HG03196 (cell line): ENCODE measurements around the gene FANK1.

Source experiments
- ATAC-seq: cut with Tn5 transposase; IDR thresholded peaks from one replicate; pipeline ENCODE4 v1.9.1; 2021; ENCODE audit not compliant: unreplicated experiment

The FANK1 gene, protein sequence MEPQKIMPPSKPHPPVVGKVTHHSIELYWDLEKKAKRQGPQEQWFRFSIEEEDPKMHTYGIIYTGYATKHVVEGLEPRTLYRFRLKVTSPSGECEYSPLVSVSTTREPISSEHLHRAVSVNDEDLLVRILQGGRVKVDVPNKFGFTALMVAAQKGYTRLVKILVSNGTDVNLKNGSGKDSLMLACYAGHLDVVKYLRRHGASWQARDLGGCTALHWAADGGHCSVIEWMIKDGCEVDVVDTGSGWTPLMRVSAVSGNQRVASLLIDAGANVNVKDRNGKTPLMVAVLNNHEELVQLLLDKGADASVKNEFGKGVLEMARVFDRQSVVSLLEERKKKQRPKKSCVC

DNA sequence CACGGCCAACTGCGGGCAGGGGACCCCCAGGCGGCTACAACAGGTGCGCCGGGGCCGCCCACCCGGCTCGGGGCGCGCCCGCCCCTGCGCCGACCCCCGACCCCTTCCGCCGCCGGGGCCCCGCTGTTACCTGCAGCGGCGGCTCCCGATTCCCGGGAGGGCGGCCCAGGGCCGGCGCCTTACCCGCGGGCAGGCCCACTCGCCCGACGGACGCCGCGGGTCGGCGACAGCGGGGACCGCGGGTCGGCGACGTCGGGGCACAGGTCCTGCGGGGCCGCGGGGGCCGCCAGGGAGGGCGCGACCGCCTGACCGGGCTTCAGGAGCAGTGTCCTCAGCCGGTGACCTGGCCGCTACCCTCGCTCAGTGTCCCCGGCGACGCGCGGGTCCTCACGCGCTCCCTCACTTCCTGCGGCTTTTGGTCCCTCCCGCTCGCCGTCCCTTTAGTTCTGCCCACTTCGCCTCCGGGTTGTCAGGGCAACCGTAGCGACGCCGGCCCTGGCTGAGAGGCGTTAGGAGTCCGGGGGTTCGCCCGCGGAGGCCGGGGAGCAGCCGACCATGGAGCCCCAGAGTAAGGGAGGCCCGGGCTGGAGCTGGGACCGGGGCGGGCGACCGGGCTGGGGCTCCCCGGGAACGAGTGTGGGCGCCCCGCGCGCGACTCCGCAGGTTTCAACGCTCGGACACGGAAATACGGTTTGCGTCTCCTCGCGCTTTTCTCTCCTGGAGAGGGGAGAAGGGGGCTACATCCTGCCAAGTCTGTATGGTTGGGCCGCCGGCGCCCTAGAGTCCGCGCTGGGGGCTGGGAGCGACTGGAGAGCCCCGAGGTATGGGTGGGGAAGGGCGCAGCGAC is at the start of gene FANK1:
Gene FANK1, plus strand, starts transcription at position 477 of the 847 bp plus-strand sequence. Its CDS starts 79 bp downstream, at position 556.
- peak; percentile 91 for ATAC-seq

DNA sequence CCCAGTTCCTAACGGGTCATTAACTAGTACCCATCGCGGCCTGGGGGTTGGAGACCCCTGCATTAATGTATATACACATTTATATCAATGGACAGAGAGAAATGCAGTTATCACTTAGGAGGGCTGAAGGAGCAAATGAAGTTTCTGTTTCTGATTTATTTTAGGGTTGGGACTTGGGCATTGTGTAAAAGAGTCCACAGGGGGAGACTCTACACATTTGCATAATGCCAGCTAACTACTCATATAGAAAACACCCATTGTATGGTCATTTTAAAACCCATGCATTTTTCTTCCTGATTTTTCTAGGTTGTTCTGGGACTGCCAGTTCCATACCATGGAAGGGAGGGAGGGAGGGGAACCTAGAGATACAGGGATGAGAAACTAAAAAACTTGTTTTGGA is 49.5 kb upstream of the FANK1 start:
- ATAC-seq = peak; percentile 62

DNA sequence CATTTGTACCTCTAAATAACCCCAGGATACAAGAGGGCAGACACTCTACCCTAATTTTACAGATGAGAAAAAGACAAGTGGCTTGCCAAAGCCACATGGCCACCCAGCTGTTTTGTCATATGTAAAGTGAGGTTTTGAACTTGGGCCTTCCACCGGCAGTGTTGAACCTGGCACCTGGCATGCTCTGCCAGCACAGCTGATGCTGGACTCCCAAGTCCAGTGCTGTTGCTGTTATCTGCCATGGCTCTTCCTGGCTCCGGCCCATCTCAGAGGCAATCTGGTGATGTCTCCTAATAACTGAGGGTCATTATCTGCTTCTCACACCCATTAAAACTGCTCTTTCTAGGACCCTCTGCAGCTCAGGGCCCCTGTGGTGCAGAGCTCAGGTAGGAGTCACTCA is 48.0 kb upstream of the FANK1 start:
- ATAC-seq = no peak

DNA sequence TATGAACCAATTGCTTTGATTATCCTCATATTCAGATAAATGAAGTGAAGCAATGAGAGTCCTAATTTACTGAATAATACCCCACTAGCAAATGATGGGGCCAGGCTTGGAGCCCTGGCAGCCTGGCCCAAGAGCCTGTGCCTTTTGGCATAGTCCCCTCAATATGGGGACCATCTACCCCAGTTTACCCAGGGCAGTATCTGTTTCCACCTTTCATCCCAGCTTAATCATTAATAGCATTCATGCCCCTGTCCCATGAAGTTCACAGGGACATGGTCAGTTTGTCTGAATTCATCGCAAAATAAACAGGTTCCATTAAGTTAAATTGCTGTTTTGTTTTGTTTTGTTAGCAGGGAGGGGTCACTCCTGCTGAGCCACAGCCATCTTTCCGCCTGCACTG is 47.5 kb upstream of the FANK1 start:
- ATAC-seq = no peak

DNA sequence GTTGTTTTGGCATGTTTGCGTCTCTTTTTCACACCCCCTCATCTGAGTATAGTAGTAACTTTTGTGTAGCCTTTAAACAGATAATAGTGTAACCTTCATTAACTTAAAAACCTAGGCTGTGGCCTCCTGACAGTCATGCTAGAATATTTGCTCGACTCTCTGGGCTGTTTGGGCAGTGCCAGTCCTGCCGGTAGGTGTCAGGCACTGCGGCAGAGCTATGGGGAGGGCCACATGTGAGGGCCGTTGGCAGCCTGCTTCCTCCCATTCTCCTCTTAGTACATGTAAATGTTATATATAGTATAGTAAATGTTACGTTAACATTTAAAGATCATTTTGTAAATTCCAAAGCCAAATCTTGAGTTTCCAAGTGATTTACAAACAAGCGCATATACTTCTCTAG is 46.9 kb upstream of the FANK1 start:
- ATAC-seq = no peak

DNA sequence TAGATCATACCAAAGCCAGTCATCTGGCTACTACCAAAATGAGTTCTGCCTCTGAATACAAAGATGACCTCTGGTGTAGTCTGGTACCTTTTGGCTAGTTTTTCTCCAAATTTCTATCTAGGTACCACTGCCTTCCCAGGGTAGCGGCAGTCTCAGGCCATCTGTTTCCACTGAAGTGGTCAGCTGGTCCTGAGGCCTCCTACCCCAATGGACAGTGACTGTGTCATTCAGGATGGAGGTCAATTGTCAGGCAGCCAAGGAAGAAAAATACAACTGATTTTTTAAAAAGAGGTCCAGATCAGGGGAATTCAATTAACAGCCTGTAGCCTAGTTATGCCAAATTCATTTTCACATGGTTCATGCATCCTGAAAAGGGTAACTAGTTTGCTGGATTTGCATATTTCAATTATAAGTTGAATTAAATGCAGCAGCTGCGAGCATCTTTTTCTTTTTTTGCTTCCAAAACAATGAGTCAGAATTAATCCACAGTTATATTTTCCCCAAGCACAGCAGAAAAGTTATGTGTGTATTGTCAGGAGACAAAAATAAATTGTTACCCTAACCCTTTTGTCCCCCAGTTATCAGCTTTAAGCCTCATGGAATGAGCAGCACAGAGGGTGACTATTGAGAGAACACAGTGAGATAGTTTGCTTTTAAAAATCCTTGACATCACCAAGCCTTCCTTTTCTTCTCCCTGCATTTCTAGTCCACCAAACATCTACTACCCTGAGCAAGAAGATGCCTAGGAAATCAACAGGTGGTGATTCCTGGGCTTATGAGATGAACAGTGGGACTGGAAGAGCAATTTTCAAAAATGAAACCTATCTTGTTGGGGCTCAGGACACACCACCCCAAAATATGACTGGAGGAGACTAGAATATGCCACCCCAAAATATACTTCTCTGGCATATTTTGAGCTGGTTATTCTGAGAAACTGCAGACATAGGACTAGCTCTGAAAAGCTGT is 45.3 kb upstream of the FANK1 start:
- ATAC-seq = no peak

DNA sequence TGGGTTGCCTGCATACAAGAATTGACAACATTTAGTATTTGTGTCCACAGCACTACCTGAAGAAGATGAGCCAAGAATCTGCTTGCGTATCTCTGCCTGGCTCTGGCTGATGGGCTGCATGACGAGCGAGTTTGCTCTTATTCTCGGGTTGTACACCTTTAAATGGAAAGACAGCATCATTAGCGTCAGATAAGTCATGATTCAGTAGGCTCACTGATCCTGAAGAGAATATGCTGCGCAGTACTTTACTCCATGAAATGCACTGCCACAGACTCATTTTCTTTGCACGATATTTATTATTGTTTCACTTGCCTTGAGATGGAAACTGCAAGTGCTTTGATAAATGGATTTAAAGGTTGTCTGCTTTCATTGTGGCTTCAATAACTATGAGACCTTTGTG is 43.9 kb upstream of the FANK1 start:
- ATAC-seq = no peak

DNA sequence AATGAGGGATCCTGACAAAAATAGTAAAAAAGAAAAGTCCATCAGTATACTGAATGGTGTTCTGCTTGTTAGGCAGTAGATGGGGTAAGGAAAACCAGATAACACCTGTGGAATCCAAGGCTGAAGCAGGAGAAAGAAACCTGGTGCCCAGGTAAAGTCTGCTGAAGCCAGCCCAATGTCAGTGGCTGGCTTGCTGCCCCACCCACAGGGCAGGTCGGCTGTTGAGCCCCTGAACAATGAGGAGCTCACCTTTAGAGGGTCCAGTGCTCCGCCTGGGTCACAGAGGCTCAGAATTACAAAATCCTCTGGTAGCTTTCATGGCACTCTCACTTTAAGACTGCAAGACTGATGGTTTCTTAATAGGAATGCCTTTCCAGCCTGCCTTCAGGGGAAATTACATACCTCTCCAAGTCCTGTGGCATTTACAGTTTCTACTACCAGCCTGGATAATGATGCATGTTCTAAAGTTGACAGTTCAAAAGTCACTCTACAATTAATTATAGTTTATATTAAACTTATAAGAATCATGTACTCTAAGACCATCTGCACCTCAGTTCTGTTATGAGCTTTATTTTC is 39.1 kb upstream of the FANK1 start:
- no peak for ATAC-seq

DNA sequence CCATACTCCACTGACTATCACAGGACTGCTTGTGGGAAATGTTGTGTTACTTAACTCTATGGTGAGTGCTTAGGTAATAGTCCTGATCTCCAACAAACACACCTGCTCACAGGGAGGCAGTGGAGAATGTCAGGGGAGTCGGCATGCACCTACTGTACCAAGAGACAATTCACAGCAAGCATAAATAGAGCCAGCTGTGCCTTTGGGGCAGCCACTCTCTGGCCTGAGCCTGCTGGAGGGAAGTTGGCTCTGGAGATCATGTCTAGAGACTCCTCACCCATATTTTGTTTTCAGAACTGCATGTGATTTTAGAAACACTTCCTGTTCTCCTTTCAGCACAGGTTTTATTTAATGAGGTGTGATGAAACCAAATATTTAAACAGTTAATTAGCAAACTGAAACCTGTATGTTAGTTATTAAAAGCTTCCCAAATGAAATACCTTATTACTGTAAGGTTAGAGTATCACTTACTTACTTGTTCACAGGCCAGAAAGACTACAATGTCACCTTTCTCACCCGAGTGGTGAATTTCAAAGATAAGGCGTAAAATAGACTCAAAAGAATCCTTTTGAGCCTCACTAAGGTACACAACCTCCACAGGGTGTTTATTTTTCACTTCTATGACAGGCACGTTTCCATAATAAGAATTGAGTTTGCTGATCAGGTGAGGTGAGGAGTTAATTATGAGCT is 37.1 kb upstream of the FANK1 start:
- ATAC-seq = no peak

DNA sequence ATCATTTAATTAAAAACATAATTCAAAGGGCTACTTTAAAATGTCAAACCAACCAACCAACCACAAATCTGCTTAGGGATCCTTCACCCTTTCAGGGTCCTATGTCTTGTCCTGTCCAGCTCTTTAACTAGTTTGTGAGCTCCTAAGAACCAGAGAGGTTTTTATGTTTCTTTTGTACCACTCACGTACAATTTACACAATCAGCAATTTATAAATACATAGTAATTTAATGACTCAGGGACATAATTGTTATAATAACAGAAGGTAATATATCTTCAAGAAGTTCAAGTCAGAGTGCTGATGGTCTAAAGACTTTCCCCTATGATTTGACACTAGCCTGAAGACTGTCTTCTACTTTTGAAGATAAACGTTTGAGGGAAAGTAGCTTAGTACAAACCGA is 31.2 kb upstream of the FANK1 start:
- ATAC-seq = no peak

DNA sequence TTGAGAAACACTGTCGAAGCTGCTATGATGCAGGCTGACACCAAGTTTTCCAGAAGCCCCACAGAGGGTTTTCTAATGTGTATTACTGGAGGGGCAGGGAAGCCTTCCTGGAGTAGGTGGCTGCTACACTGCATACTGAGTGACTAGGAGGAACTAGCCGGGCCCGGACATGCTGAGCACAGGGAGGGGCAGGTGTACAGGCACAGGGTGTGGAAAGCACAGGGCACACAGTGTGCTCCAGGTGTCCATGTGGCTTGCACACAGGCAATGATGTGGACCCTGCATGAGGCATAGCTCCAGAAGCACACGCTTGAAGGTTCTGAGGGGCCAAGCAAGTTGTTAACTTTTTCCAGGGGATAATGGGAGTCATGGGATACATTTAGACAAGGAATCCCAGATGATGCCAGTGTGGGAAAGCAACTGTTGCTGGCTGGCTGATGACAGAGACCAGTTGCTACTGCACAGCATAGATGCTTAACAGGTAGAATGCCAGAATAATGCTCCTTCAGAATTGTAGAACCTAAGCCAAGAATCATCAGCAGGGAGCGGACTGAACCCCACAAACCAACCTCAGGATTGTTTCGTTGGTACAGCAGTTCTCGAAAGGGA is 29.8 kb upstream of the FANK1 start:
- no peak for ATAC-seq

DNA sequence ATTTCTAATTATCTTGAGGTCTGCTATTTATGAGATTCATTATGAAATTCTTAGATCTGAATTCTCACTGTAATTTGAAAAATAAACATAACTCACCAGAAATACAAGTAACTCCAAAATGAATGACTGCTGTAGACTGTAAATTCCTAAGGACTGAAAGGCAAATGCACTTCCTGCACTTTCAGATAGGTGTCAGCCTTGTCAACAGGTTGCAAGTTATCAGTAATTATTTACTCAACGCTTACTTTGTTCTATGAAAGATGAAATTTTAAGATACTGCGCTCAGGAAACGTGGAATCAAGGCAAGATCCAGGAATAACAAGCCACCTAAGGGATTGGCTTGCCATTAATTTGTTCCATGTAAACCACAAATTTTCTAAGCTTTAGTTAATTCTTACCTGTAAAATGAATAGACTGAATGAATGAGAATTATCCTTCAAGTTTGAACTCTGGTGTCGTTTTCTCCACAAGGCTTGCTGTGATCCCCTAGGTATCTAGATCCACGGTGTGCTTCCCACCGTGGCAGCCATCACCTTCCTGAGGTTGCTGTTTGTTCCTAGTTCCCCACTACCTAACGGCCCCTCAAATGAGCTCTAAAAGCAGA is 27.9 kb upstream of the FANK1 start:
- ATAC-seq = no peak

DNA sequence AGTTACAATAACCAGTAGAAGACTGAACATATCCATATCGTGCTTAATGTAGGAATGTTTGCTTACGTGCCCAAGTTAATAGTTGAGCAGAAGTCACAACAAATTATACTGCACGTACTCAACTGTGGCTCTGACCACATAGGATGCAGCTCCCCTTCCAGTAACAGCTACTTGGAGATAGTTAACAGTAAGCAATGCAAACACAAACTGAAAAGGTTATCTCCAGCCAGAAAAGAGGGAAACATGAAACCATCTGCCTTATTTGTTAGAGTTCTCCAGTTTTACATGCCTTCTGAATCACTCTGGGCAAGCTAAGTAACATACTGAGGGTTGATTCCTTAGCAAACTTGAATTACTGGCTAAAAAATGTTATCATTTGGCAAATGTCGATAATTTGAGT is 25.0 kb upstream of the FANK1 start:
- ATAC-seq = no peak

DNA sequence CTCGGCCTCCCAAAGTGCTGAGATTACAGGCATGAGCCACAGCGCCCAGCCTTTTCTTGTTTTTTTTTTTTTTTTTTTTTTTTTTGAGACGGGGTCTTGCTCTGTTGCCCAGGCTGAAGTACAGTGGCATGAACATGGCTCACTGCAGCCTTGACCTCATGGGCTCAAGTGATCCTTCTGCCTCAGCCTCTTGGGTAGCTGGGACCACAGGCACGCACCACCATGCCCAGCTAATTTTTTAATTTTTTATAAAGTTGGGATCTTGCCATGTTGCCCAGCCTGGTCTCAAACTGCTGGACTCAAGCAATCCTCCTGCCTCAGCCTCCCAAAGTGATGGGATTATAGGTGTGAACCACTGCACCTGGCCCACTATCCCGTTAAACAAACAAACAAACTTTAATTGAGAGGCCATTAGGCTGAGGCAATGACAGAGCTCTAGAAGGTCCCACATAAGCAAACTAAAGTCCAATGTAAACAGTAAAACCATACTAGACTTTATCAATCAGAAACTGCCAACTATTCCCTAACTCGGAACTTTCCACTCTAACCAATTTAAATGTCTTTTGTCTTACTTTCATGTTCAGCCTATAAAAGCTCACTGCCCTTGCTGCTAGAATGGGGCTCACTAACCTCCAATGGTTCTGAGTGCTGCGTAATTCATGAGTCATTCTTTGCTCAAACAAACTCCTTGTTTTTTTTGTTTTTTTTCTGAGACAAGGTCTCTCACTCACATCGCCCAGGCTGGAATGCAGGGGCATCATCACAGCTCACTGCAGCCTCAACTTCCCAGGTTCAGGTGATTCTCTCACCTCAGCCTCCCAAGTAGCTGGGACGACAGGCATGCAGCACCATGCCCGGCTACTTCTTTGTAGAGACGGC is 17.2 kb upstream of the FANK1 start:
- ATAC-seq = no peak

DNA sequence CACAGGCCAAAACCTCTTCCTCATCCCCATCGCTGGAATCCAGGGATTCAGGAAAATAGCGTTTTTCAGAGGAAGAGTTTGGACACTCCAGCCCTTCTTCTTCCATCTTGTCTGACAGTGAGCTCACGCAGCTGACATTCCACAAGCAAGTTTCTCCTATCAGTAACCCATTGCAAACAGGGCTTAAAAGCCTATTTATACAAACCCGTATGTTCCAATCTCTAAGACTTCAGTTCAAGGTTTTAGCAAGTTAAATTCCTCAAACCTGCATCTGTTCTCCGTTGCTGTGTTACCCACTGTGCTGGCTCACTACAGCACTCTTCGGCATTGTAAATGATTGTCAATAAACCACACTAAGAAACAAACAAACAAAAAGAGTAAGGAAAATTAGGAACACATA is 15.6 kb upstream of the FANK1 start:
- no peak for ATAC-seq

DNA sequence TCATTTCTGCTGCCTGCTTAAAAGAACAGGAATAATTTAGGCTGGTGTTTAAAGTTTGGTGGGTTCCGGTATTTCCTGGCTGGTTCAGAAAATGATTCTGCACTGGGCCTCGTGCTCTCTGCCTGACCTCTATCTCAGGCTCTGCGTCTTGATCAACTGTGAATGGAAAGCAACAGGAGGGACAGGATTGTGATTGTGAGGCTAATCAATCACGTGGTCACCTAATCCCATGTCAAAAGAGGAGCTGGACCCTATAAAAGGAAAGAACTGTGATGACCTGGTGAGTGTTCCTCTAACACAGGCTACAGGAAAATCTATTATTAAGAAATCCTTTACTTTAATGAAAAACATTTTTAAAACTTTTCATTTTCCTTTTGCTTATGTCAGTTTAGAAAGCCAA is 15.2 kb upstream of the FANK1 start, which contains the start of gene DHX32:
Gene DHX32, minus strand, starts transcription at position 101 of the 400 bp plus-strand sequence. CDS start 468 bp downstream, outside the sequence.
- ATAC-seq = no peak

DNA sequence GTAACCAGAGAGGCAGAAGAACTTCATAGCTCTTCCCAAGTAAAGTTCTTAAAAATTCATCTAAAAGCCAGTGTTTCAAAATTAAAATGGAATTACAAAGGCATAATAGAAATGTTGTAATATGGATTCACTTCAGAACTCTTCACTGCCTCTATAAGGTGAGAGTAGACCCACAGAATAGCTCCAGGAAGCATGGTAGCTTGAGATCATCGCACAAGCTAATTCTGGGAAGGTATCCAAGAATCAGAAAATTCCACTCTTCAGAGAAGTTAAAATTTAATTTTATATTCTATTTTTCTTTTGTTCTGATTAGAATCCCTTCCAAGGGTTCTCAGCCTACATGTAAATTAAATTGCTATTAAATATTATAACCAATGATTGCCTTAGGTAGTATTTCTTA is 13.8 kb upstream of the FANK1 start:
- no peak for ATAC-seq

DNA sequence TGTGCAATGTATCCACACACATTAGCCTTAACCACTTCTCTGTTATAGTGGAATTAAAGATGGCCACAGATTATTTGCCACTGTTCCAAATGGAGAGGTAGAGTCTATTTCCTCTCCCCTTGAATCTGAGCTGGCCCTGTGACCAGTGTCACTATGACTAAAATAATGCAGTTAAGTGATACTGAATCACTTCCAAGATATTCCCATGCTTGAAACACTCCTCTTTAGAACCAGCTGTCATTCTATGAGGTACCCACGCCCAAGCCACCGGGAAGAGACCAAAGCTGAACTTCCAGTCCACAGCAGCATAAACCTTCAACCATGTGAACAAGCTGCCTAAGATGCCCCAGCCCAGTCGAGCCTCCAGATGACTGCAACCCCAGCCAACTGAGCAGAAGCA is 13.2 kb upstream of the FANK1 start:
- no peak for ATAC-seq
